IPS-20b (cell line): Measurements from ENCODE around the gene RNLS.

Experiments
- H3K27ac ChIP-seq: one replicate; pipeline ENCODE4 v1.5.1; 2013; ENCODE audit warnings: low read length
- H3K27me3 ChIP-seq: 2 replicates; pipeline ENCODE4 v1.6.1; 2013; ENCODE audit warnings: mild to moderate bottlenecking, low read length, inconsistent platforms; ENCODE audit not compliant: insufficient read depth
- H3K36me3 ChIP-seq: 2 replicates; pipeline ENCODE4 v1.6.1; 2013; ENCODE audit warnings: low read depth, mild to moderate bottlenecking, inconsistent platforms, low read length, moderate library complexity; ENCODE audit not compliant: insufficient read depth
- H3K4me1 ChIP-seq: 2 replicates; pipeline ENCODE4 v1.6.1; 2013; ENCODE audit warnings: mild to moderate bottlenecking, control low read depth, inconsistent platforms, low read length, moderate library complexity; ENCODE audit not compliant: insufficient read depth
- H3K4me3 ChIP-seq: 2 replicates; pipeline ENCODE4 v1.5.1; 2013; ENCODE audit warnings: mild to moderate bottlenecking, low read length, inconsistent platforms
- H3K9ac ChIP-seq: 2 replicates; pipeline ENCODE4 v1.6.1; 2013; ENCODE audit warnings: low read depth, mild to moderate bottlenecking, inconsistent platforms, low read length, moderate library complexity
- H3K9me3 ChIP-seq: 2 replicates; pipeline ENCODE4 v1.6.1; 2013; ENCODE audit warnings: mild to moderate bottlenecking, low read depth, low read length, inconsistent platforms; ENCODE audit not compliant: insufficient read depth

RNLS gene

DNA sequence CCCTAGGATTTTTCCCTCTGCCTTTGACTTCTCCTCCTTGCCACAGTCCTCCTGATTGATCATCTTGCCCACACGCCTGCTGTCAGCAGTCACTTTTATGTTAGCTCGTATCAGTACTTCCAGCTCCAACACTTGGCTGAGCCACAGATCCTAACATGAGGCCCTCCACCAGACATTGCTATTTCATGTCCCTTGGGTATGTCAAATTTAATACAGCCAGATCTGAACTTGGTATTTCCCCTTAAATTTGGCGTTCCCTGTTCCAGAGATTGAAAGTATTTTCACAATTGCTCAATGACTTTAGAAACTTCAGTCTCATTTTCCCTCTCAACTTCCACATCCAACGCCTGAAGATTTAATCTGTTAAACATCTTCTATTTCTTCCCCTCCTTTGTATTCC, 140.4 kb downstream of the RNLS start:
- no peaks in the 10 kb centered on the region for H3K27me3 ChIP-seq
- H3K9ac ChIP-seq = no peak overlapping the region
- H3K4me1 ChIP-seq = no peaks in the 10 kb centered on the region
- H3K9me3 ChIP-seq = peaks cover 10% of the 10 kb centered on the region
- no peak overlapping the region for H3K4me3 ChIP-seq
- H3K27ac ChIP-seq = no peak overlapping the region
- no peaks in the 10 kb centered on the region for H3K36me3 ChIP-seq

DNA sequence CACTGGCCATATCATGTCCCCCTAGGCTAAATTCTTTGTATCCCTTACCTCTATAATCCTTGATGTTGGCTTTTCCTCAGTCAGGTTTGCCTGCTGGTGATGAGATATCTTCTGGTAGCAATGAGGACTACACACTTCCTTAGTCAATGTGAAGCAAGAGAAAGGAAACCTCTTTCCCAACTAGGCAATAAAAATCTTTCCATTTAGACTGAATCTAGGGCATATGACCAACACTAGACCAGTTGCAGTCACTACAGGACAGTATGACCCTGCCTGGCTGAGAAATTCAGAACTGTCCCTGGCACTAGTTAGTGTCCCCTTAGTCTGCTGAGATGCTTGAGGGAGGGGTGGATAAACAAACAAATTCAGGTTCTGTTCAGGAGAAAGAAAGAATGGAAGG, 142.6 kb downstream of the RNLS start:
- Histone ChIP-seq H3K4me1 (no peaks in the 10 kb centered on the region), H3K27me3 (no peaks in the 10 kb centered on the region), H3K4me3 (no peak overlapping the region), H3K36me3 (no peaks in the 10 kb centered on the region), H3K9ac (no peak overlapping the region), H3K9me3 (peaks cover 10% of the 10 kb centered on the region), H3K27ac (no peak overlapping the region)

DNA sequence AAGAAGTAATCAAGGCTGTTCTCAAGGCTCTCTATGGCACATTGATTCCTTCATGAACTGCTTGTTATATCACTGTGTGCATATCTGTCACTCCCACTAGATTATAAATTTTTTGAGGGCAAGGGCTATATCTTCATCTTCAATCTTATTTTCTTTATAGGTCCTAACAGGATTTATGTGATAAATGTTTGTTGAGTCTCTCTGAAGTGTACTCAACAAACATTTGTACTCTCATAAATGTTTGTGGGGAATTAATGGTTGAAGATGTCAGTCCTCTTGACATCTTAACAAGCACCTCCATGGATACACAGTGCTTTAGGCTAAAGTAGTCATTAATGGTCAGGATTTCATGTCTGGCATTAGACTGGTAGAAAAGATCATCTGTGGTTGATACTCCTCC, 143.2 kb downstream of the RNLS start:
- peaks cover 10% of the 10 kb centered on the region for H3K9me3 ChIP-seq
- H3K27ac ChIP-seq = no peak overlapping the region
- H3K27me3 ChIP-seq = no peaks in the 10 kb centered on the region
- no peak overlapping the region for H3K4me3 ChIP-seq
- no peaks in the 10 kb centered on the region for H3K36me3 ChIP-seq
- no peaks in the 10 kb centered on the region for H3K4me1 ChIP-seq
- H3K9ac ChIP-seq = no peak overlapping the region

DNA sequence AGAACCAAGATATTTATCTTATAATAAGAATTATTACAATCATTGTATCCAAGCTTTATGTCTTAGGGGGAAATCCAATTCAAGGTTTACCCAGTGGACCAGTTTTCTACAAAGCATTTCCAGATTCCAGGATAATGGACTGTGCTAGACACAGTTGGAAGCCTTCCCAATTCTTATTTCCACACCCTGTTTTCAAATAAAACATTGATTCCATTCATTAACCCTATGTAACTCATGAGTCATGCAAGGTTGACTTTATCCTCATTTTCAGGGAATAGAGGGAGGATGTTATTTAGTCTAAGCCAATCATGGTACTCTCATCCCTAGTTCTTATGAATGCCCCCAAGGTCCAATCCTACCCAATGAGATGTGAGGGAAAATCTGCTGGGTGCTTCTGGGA, 145.7 kb downstream of the RNLS start:
- Histone ChIP-seq H3K36me3 (no peaks in the 10 kb centered on the region), H3K9ac (no peak overlapping the region), H3K27me3 (no peaks in the 10 kb centered on the region), H3K27ac (no peak overlapping the region), H3K9me3 (no peaks in the 10 kb centered on the region), H3K4me3 (no peak overlapping the region), H3K4me1 (no peaks in the 10 kb centered on the region)

DNA sequence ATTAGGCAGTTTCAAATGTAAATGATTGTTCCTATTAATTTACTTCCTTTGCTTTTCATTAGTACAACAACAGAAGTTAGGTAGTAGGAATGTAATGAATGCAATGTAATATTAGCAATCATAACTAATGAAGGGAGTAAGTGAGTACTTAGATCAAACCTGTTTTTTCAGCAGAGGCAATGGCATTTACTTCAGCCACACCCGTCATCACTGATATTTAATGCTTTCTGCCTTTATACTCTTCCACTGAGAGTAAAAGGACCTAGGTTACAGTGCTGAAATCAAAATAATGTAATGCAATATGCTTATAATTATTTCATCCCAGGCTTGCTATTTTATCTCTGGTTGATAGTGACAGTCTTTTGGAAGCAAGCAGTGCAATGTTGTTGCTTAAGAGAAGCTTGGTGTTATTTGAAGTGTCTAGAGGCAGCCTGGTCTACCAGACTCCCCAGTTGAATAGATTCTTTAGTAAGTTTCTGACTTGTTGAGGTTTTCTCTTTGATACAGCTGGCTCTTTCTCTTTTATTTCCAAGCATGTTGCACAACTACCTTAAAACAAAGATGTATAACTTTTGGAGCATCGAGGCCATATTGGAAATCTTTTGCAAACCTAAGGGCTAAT, 149.4 kb downstream of the RNLS start:
- Histone ChIP-seq H3K36me3 (no peaks in the 10 kb centered on the region), H3K4me3 (no peak overlapping the region), H3K27me3 (no peaks in the 10 kb centered on the region), H3K4me1 (no peaks in the 10 kb centered on the region), H3K27ac (no peak overlapping the region), H3K9me3 (no peaks in the 10 kb centered on the region), H3K9ac (no peak overlapping the region)

DNA sequence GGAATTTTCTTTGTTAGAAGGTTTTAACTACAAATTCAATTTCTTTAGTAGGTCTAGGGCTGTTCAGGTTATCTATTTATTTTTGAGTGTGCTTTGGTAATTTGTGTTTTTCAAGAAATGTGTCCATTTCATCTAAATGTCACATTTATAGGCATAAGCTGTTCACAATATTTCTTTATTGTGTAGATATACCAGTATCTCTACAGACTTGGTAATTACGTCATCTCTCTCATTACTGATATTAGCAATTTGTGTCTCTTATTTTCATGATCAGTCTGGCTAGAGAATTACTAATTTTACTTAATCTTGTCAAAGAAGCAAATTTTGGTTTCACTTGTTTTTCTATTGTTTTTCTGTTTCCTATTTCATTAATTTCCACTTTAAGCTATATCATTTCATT, 152.0 kb downstream of the RNLS start:
- Histone ChIP-seq H3K27ac (no peak overlapping the region), H3K9me3 (no peaks in the 10 kb centered on the region), H3K36me3 (no peaks in the 10 kb centered on the region), H3K9ac (no peak overlapping the region), H3K4me3 (no peak overlapping the region), H3K27me3 (no peaks in the 10 kb centered on the region), H3K4me1 (no peaks in the 10 kb centered on the region)

DNA sequence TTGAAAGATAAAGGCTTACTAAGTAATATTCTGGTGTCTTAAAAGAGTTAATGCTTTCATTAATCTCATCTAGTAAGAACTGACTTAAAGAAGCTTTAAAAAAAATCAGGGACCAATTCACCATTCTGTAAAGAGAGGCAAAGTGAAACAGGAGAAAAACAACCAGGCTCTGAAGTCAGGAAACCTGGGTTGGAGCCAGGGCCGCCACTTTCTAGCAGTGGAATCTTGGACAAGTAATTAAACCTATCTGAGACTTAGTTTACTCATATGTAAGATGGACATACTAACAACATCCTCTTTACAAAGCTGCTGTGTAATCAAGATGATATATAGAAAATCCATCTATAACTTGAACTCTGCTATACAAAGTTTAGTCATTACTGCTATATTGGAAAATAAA, 154.1 kb downstream of the RNLS start:
- Histone ChIP-seq H3K9ac (no peak overlapping the region), H3K9me3 (no peaks in the 10 kb centered on the region), H3K4me1 (no peaks in the 10 kb centered on the region), H3K27ac (no peak overlapping the region), H3K27me3 (no peaks in the 10 kb centered on the region), H3K36me3 (no peaks in the 10 kb centered on the region), H3K4me3 (no peak overlapping the region)

DNA sequence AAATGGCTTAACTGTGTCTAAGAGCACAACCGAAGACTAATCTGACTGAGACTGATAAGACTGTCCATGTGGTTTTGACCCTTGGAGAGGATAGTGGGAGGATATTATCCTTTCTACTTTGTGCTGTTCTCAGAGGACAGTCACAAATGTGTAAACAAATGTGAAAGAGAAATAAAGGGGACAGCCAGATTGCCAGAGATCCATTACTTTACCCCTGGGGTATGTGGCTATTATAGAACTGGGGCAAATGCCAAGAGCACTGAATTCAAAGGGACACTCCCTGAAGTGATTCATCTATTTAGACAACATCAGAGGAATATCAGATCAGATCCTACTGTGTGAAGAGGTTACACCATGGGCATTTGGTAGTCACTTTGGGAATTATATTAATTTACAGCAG, 154.7 kb downstream of the RNLS start:
- H3K27me3 ChIP-seq = no peaks in the 10 kb centered on the region
- H3K4me3 ChIP-seq = no peak overlapping the region
- no peaks in the 10 kb centered on the region for H3K36me3 ChIP-seq
- no peak overlapping the region for H3K9ac ChIP-seq
- H3K9me3 ChIP-seq = no peaks in the 10 kb centered on the region
- no peak overlapping the region for H3K27ac ChIP-seq
- H3K4me1 ChIP-seq = no peaks in the 10 kb centered on the region

DNA sequence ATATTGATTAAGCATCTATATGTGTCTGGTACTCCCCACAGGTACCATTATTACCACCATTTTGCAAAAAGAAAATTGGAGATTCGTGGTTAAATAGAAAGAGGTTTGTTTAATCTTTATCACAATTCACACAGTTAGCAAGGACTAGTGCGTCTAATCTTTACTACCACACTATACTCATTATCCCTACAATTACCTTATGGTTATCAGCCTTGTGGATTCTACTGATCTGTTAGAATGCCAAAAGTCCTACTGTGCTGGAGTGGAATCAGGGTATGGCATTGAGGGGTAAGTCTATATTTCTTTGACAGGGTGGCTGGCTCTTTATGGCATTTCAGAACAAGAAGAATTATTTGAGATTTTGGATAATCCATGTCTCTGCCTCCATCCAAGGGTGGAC, 156.1 kb downstream of the RNLS start:
- Histone ChIP-seq H3K27ac (no peak overlapping the region), H3K9me3 (no peaks in the 10 kb centered on the region), H3K9ac (no peak overlapping the region), H3K27me3 (no peaks in the 10 kb centered on the region), H3K36me3 (no peaks in the 10 kb centered on the region), H3K4me1 (no peaks in the 10 kb centered on the region), H3K4me3 (no peak overlapping the region)

DNA sequence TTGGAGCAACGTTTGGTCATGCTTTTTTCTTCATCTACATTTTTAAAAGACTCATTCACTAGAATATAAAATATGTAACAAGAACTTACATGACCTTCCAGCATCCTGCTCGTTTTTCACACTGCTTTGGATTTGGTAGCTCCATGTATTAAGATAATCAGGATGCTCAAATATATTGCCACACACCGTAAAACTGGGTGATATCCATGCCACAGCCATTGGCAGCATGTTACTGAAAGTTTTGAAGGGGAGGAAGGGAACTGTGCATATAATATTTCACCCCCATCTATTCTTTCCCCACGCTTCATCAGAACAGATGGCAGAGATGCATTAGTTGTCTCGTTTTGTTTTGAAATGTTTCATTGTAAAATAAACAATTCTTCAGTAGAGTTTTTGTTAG, 158.2 kb downstream of the RNLS start:
- no peaks in the 10 kb centered on the region for H3K27me3 ChIP-seq
- H3K9ac ChIP-seq = no peak overlapping the region
- no peaks in the 10 kb centered on the region for H3K9me3 ChIP-seq
- H3K4me3 ChIP-seq = no peak overlapping the region
- no peaks in the 10 kb centered on the region for H3K36me3 ChIP-seq
- H3K27ac ChIP-seq = no peak overlapping the region
- H3K4me1 ChIP-seq = no peaks in the 10 kb centered on the region

DNA sequence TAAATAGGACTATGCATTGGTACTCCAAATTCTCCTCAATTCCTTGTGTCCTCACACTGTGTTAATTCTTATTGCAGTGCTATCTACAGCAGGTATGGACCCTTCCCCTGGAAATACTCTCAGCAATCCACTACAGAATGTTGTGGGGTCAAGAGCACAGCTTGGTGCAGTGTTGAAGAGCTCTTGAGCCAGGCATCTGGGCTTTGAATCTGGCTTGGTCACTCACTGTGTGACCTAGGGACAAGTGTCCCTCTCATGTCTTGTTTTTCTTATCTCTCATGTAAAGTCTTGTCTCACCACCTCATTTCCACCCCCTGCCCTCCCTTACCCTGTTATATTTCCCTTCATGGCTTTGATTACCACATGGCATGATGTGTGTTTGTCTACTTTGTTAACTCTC, 159.4 kb downstream of the RNLS start:
- Histone ChIP-seq H3K36me3 (no peaks in the 10 kb centered on the region), H3K4me1 (peaks cover 6% of the 10 kb centered on the region; the same call in 1 of the 2 replicates), H3K9ac (no peak overlapping the region), H3K9me3 (no peaks in the 10 kb centered on the region), H3K27me3 (no peaks in the 10 kb centered on the region), H3K27ac (no peak overlapping the region), H3K4me3 (no peak overlapping the region)

DNA sequence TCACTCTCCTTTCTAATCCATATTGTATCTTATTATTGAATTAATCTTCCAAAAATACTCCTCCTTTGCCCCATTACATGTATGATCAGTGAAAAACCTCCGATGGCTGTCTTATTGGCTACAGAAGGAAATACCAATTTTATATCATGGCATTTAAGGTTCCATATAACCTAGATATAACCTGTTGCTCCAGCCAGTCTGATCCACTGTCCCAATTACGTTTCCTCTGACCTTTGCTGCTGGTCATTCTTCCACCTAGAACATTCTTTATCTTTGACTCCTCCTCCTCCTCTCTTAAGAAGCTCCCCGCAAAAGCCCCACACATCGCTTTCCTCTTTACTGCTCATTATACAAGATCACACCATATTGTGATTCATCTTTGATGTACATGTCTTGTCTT, 161.5 kb downstream of the RNLS start:
- Histone ChIP-seq H3K9ac (no peak overlapping the region), H3K4me1 (peaks cover 8% of the 10 kb centered on the region; the same call in 1 of the 2 replicates)

More for the DNA sequence above, 161.5 kb downstream of the RNLS start:
- Histone ChIP-seq H3K9me3 (no peaks in the 10 kb centered on the region), H3K36me3 (no peaks in the 10 kb centered on the region), H3K27ac (no peak overlapping the region), H3K27me3 (no peaks in the 10 kb centered on the region), H3K4me3 (no peak overlapping the region)
